Right cardiac atrium (tissue), 5 donors: Measurements from ENCODE around the gene PAFAH1B2. TPM values are rescaled to one million over a fixed set of nuclear protein-coding genes. Genes with fewer than 3 reads are reported as not detected.
"Not testable (repeated sequence)": the region's sequence is repeated elsewhere in the genome, so short reads cannot be mapped to it uniquely, and the experiment has no call there.

Experiments
- ATAC-seq, 2 donors: fragments of 200-7000 bp; cut with Tn5 transposase; one replicate each; pipeline versions ENCODE4 v1.8.0 to v1.9.1; 2020; ENCODE audit warnings: moderate library complexity in 2 of 2, mild to moderate bottlenecking in 1 of 2
- DNase-seq, 3 donors: peaks; one replicate each; pipeline ENCODE4 v3.0.0-alpha.2; 2020
- H3K27ac ChIP-seq: one replicate; pipeline ENCODE4 v1.5.1; 2013; ENCODE audit warnings: mild to moderate bottlenecking, low read length, control low read depth, moderate library complexity
- H3K27me3 ChIP-seq: one replicate; pipeline ENCODE4 v1.6.1; 2013; ENCODE audit not compliant: control insufficient read depth, insufficient read depth
- H3K4me1 ChIP-seq: one replicate; pipeline ENCODE4 v1.6.1; 2013; ENCODE audit warnings: low read length; ENCODE audit not compliant: control insufficient read depth, insufficient read depth
- H3K4me3 ChIP-seq: one replicate; pipeline ENCODE4 v1.5.1; 2013; ENCODE audit warnings: low read length, control low read depth
- H3K9me3 ChIP-seq: one replicate; pipeline ENCODE4 v1.6.1; 2013; ENCODE audit warnings: low read length; ENCODE audit not compliant: control insufficient read depth
- WGBS: extraction: QIAGEN DNeasy Blood & Tissue Kit; methylation state at CpG from one replicate; pipeline ENCODE4 v1.1.7; 2013; 5-methylcytosine and 5-hydroxymethylcytosine counted together
- intact Hi-C, 4 donors: fragments of 100-400 bp; cut with DNase I; formaldehyde crosslinking; loops; one replicate each; pipeline versions ENCODE4 v1.11.0 to v1.14.0; 2022 to 2023
- polyA plus RNA-seq: library from polyadenylated mRNA; stranded (reverse); fragments of 200-250 nt; gene quantifications from one replicate; pipeline ENCODE4 v1.2.3, GENCODE V29; 2013
- total RNA-seq, 4 donors: library from RNA; stranded (reverse); fragmentation: NEBNext Ultra II Directional; extraction: Animal tissue kit (Norgen Biotek cat#: 25700); gene quantifications; one replicate each; pipeline ENCODE4 v1.2.1, GENCODE V29; 2021
- donor health status: healthy with polysubstance abuse.
- donor health status: DM: no; HTN: yes; CAD: no.
- donor health status: DM: no; HTN: no; CAD: no.
- donor health status: DM: no; HTN: yes; CAD: no; lungs with severe emphysema.
- donor health status: DM: yes; HTN: yes; CAD: no.

PAFAH1B2 gene
- total and polyA plus RNA-seq, 5 donors, result 20.4 to 68.1 (median 57.1) TPM

DNA sequence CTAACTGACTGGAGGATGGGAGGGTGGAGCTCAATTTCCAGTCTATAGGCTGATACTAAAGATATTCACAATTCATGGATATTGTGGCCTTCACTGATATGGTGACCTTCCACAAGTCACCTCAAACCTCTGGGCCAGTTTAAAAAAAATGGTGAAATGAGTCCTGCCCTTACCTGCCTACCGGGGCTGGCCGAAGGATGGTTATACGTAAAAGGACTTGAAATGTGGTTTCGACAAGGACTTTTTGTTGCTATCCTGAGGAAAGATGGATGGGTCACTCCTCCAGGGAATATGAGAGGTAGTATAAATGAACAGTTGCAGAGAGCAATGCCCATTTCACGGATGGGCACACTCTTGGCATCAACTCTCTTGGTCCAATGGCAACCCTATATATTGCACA is 63.4 kb downstream of the PAFAH1B2 start:
- H3K27me3 ChIP-seq, H3K27ac ChIP-seq, H3K9me3 ChIP-seq, H3K4me3 ChIP-seq, ATAC-seq, H3K4me1 ChIP-seq: not testable (repeated sequence)
- DNase-seq, result peak in 2 of 3 donors; percentile 20 to 22
- WGBS, result 94% methylated on average over 5 of the region's 5 CpGs
- intact Hi-C loops, result loop anchor here in 1 of 4 donors (5.0 kb wide), 1 partner anchor 75 kb away; no protein-coding TSS in a partner anchor

GRCh38 chr11:117208710-117209109 is 64.6 kb downstream of the PAFAH1B2 start:
- not testable (repeated sequence) for H3K4me1 ChIP-seq, H3K9me3 ChIP-seq, H3K27ac ChIP-seq, H3K4me3 ChIP-seq, H3K27me3 ChIP-seq
- WGBS, result 86% methylated on average over 9 of the region's 13 CpGs
- intact Hi-C loops, result loop anchor here in 1 of 4 donors (5.0 kb wide), 1 partner anchor 76 kb away; no protein-coding TSS in a partner anchor
- DNase-seq (peak; percentile 47 to 73 (median 63)), ATAC-seq (peak in 1 of 2 donors; percentile 8)

DNA sequence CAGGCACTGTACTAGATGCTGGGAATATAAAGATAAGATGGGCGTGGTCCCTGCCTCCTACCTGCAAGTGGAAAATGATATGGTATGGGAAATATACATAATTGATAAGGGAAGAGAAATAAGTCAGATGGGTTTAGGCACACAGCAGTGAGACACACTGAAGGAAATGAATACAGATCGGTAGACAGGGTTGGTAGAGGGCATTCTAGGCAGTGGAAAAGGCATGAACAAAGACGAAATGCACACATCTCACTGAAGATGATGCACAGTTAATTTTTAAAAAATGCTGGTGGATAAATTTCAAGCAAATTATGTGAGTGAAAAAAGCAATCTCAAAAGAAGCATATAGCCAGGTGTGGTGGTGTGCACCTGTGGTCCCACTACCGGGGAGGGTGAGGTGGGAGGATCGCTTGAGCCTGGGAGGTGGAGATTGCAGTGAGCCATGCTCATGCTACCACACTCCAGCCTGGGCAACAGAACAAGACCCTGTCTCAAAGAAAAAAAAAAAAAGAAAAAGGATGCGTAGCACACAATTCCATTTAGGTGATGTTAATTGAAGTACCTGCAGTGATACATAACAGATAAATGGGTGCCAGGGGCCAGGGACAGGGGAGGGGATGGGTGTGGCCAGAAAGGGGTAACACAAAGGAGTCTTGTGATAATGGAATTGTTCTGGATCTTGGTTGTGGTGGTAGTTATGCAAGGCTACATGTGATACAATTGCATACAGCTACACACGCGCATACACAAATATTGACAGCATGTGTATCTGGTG is 65.5 kb downstream of the PAFAH1B2 start:
- H3K9me3 ChIP-seq, H3K4me1 ChIP-seq, ATAC-seq, H3K27me3 ChIP-seq, H3K27ac ChIP-seq, H3K4me3 ChIP-seq: not testable (repeated sequence)
- peak; percentile 16 to 51 (median 18) for DNase-seq
- intact Hi-C loops, result loop anchor here in 1 of 4 donors (5.0 kb wide), 1 partner anchor 77 kb away; no protein-coding TSS in a partner anchor
- 88% methylated on average over 7 of the region's 8 CpGs for WGBS

DNA sequence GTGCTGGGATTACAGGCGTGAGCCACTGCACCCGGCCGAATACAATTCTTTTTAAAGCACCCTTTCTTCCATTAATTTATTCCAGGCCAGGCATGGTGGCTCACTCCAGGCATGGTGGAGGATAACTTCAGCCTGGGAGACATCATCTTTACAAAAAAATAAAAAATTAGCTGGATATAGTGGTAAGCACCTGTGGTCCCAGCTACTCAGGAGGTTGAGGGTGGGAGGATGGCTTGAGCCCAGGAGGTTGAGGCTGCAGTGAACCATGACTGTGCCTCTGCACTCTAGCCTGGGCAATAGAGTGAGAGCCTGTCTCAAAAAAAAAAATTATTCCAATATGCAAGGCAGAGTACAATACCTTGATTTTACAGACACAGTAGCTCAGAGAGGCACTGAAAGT is 66.5 kb downstream of the PAFAH1B2 start:
- 97% methylated on average over 3 of the region's 3 CpGs for WGBS
- DNase-seq (peak in 1 of 3 donors; percentile 11), ATAC-seq (no peak)
- Histone ChIP-seq H3K4me1 (no peaks in the 10 kb centered on the region), H3K9me3 (no peaks in the 10 kb centered on the region), H3K4me3 (no peak overlapping the region), H3K27ac (no peak overlapping the region), H3K27me3 (no peaks in the 10 kb centered on the region)
- intact Hi-C loops, result no loop called here

DNA sequence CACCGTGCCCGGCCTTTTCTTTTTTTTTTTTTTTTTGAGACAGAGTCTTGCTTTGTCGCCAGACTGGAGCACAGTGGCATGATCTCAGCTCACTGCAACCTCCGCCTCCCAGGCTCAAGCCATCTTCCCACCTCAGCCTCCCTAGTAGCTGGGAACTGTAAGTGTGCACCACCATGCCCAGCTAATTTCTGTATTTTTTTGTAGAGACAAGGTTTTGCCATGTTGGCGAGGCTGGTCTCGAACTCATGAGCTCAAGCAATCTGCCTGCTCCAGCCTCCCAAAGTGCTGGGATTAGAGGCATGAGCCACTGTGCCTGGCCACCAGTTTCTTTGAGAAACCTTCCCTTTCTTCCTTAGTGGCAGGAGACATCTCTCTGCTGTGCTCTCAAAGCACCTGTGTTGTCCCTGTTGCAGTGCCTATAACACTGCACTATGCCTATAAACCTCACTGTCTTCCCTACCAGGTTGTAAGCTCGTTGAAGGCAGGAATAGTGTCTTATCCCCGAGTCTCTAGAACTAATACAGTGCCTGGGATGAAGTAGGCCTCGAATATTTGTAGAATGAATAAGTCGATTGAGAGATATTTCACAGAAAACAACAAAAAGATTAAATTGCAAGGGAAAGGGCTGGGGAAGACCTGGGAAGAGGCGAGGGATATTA is 68.7 kb downstream of the PAFAH1B2 start:
- ATAC-seq (no peak), DNase-seq (peak in 1 of 3 donors; percentile 27)
- H3K27ac ChIP-seq, result no peak overlapping the region
- H3K4me3 ChIP-seq, result no peak overlapping the region
- H3K27me3 ChIP-seq, result no peaks in the 10 kb centered on the region
- no peaks in the 10 kb centered on the region for H3K9me3 ChIP-seq
- WGBS, result 96% methylated on average over 9 of the region's 11 CpGs
- H3K4me1 ChIP-seq, result peaks cover 5% of the 10 kb centered on the region
- intact Hi-C loops, result no loop called here

DNA sequence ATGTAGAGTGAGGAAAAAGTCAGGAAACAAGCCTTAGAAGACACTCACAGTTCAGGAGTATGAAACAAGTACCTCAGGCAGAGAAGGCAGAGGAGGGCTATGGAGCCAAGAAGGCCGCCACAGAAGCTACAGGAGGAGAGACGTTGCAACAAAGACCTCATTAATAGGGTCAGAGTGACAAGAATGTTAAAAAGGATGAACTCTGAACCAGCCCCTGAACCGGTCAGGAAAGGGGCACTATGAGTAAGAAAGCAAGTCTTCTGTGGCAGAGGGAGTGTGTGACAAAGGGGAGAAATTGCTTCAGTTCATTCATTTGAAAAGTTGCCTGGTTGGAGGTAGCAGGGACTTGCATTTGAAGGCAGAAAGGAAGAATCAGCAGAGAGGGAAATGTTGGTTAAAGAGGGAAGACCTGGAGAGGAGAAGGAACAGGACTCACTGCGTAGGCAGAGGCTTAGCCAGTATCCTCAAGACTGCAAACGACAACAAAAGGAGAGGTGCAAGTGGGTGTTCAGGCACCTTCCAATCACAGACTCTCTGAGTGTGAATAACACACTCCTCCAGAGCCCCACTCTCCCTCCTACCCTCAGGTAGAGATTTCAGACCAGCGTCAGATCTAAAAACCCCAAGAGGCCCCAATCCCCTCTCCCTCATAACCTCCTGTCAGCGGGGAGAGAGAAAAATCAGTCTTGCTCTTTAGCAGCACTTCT is 70.5 kb downstream of the PAFAH1B2 start:
- peaks cover 15% of the 10 kb centered on the region for H3K4me1 ChIP-seq
- ATAC-seq (no peak), DNase-seq (no peak)
- H3K9me3 ChIP-seq, result no peaks in the 10 kb centered on the region
- no peak overlapping the region for H3K4me3 ChIP-seq
- no peak overlapping the region for H3K27ac ChIP-seq
- intact Hi-C loops, result loop anchor here in 1 of 4 donors (5.0 kb wide), 1 partner anchor 32 kb away; no protein-coding TSS in a partner anchor
- H3K27me3 ChIP-seq, result no peaks in the 10 kb centered on the region
- WGBS, result 88% methylated on average over 7 of the region's 7 CpGs

GRCh38 chr11:117217141-117218084 is 73.3 kb downstream of the PAFAH1B2 start:
- peaks cover 34% of the 10 kb centered on the region for H3K4me1 ChIP-seq
- WGBS, result 53% methylated on average over 11 of the region's 11 CpGs
- peak; percentile 58 to 68 (median 62) for DNase-seq
- no peaks in the 10 kb centered on the region for H3K27me3 ChIP-seq
- no peaks in the 10 kb centered on the region for H3K9me3 ChIP-seq
- ATAC-seq, result peak; percentile 9 to 48
- H3K4me3 ChIP-seq, result no peak overlapping the region
- peak overlapping the region; percentile 85 for H3K27ac ChIP-seq
- intact Hi-C loops, result loop anchor here in 1 of 4 donors (5.0 kb wide), 1 partner anchor 35 kb away; no protein-coding TSS in a partner anchor

- WGBS, result 40% methylated on average over 15 of the region's 15 CpGs
- intact Hi-C loops, result loop anchor here in 1 of 4 donors (5.0 kb wide), 1 partner anchor 36 kb away; no protein-coding TSS in a partner anchor
- Histone ChIP-seq H3K27me3 (no peaks in the 10 kb centered on the region), H3K4me1 (peaks cover 34% of the 10 kb centered on the region), H3K4me3 (no peak overlapping the region), H3K27ac (peak overlapping the region; percentile 85), H3K9me3 (no peaks in the 10 kb centered on the region)
- DNase-seq, result peak; percentile 71 to 77 (median 74)
- ATAC-seq, result peak; percentile 11 to 54
These were observed 74.2 kb downstream of the PAFAH1B2 start for GRCh38 chr11:117218133-117218915.

DNA sequence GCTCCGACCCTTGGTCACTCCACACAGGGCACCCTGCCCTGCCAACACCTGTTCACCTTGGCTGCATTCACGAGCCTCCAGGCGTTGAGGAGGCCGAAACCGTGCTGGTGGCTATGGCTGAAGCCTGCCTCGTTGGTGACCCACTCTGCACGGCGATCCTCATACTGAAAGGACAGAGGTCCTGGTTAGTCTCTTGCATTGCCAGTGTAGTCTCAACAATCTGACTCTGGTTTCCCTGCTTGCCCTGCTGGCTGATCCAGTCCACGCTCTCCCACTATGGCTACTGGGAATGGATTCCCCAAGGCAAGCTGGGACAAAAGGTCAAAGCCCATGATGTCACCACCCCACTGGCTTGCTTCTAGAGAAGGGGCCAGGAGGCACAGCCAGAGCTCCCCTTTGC is 74.9 kb downstream of the PAFAH1B2 start:
- 79% methylated on average over 9 of the region's 9 CpGs for WGBS
- H3K27ac ChIP-seq, result peak overlapping the region; percentile 81
- no peak overlapping the region for H3K4me3 ChIP-seq
- ATAC-seq (no peak), DNase-seq (peak; percentile 51 to 69 (median 60))
- intact Hi-C loops, result loop anchor here in 1 of 4 donors (5.0 kb wide), 1 partner anchor 37 kb away; no protein-coding TSS in a partner anchor
- H3K4me1 ChIP-seq, result peaks cover 34% of the 10 kb centered on the region
- no peaks in the 10 kb centered on the region for H3K27me3 ChIP-seq
- no peaks in the 10 kb centered on the region for H3K9me3 ChIP-seq
